Upper lobe of right lung (tissue), 1 donor: ENCODE measurements around the gene TIMM44. TPM values are rescaled to one million over a fixed set of nuclear protein-coding genes. Genes with fewer than 3 reads are reported as not detected.

Source experiments
- ATAC-seq: fragments of 200-7000 bp; cut with Tn5 transposase; one replicate; pipeline ENCODE4 v1.9.1; 2020; ENCODE audit warnings: mild to moderate bottlenecking, moderate library complexity
- DNase-seq: peaks from one replicate; pipeline ENCODE4 v3.0.0-alpha.2; 2020
- H3K27ac ChIP-seq: fragments of 200-600 bp; one replicate; pipeline ENCODE4 v1.8.0; 2022
- H3K27me3 ChIP-seq: fragments of 200-600 bp; one replicate; pipeline ENCODE4 v1.8.0; 2022; ENCODE audit warnings: mild to moderate bottlenecking
- H3K36me3 ChIP-seq: fragments of 200-600 bp; one replicate; pipeline ENCODE4 v1.8.0; 2022
- H3K4me1 ChIP-seq: fragments of 200-600 bp; one replicate; pipeline ENCODE4 v1.8.0; 2022
- H3K4me3 ChIP-seq: fragments of 200-600 bp; one replicate; pipeline ENCODE4 v1.8.0; 2022; ENCODE audit warnings: mild to moderate bottlenecking
- H3K9me3 ChIP-seq: fragments of 200-600 bp; one replicate; pipeline ENCODE4 v1.8.0; 2022
- CTCF ChIP-seq: fragments of 200-600 bp; IDR thresholded peaks from one replicate; pipeline ENCODE4 v1.8.0; 2022; ENCODE audit warnings: antibody characterized with exemption
- intact Hi-C: fragments of 100-400 bp; cut with DNase I; formaldehyde crosslinking; loops from one replicate; pipeline ENCODE4 v1.11.0; 2022
- total RNA-seq: library from RNA; stranded (reverse); fragmentation: NEBNext Ultra II Directional; extraction: Animal tissue kit (Norgen Biotek cat#: 25700); gene quantifications from one replicate; pipeline ENCODE4 v1.2.1, GENCODE V29; 2021
- donor health status: DM: no; HTN: yes; CAD: no; lungs with severe emphysema.

The TIMM44 gene
- total RNA-seq, 1 donor from 2014 or later, result 49.8 TPM

- Histone ChIP-seq H3K4me1 (peaks cover 5% of the 10 kb centered on the region), H3K36me3 (no peaks in the 10 kb centered on the region), H3K4me3 (no peak overlapping the region), H3K9me3 (no peaks in the 10 kb centered on the region), H3K27me3 (no peaks in the 10 kb centered on the region), H3K27ac (no peak overlapping the region)
- no peak for TF ChIP-seq CTCF
- peak; percentile 81 for ATAC-seq
- intact Hi-C loops, result no loop called here
- DNase-seq, result no peak
These were observed 9.6 kb upstream of the TIMM44 start for GRCh38 chr19:7953060-7953459.

- no peak for ATAC-seq
- H3K27ac ChIP-seq, result no peak overlapping the region
- H3K27me3 ChIP-seq, result no peaks in the 10 kb centered on the region
- H3K4me1 ChIP-seq, result peaks cover 8% of the 10 kb centered on the region
- DNase-seq, result no peak
- H3K9me3 ChIP-seq, result no peaks in the 10 kb centered on the region
- intact Hi-C loops, result loop anchor here (10.0 kb wide), 1 partner anchor 307 kb away; no protein-coding TSS in a partner anchor
- no peak for TF ChIP-seq CTCF
- H3K4me3 ChIP-seq, result no peak overlapping the region
- no peaks in the 10 kb centered on the region for H3K36me3 ChIP-seq
These were observed 4.5 kb upstream of the TIMM44 start for GRCh38 chr19:7947939-7948338.

GRCh38 chr19:7944177-7944761 lies 803 bp upstream of the TIMM44 start:
- Histone ChIP-seq H3K9me3 (no peaks in the 10 kb centered on the region), H3K4me3 (peak overlapping the region; percentile 92), H3K4me1 (peaks cover 12% of the 10 kb centered on the region), H3K27me3 (no peaks in the 10 kb centered on the region), H3K27ac (peak overlapping the region; percentile 88), H3K36me3 (peaks cover 16% of the 10 kb centered on the region)
- peak; percentile 82 for TF ChIP-seq CTCF
- ATAC-seq (peak; percentile 66), DNase-seq (peak; percentile 87)
- intact Hi-C loops, result loop anchor here (10.0 kb wide), 1 partner anchor 311 kb away; no protein-coding TSS in a partner anchor

GRCh38 chr19:7942981-7943443 lies 454 bp downstream of the TIMM44 start:
- no peaks in the 10 kb centered on the region for H3K27me3 ChIP-seq
- peak overlapping the region; percentile 98 for H3K27ac ChIP-seq
- TF ChIP-seq CTCF, result no peak
- peaks cover 12% of the 10 kb centered on the region for H3K4me1 ChIP-seq
- DNase-seq (no peak), ATAC-seq (no peak)
- no peaks in the 10 kb centered on the region for H3K9me3 ChIP-seq
- peaks cover 26% of the 10 kb centered on the region for H3K36me3 ChIP-seq
- H3K4me3 ChIP-seq, result peak overlapping the region; percentile 92
- intact Hi-C loops, result loop anchor here (10.0 kb wide), 1 partner anchor 312 kb away; no protein-coding TSS in a partner anchor

GRCh38 chr19:7941895-7942596 lies 1.4 kb downstream of the TIMM44 start:
- Histone ChIP-seq H3K27ac (no peak overlapping the region), H3K9me3 (no peaks in the 10 kb centered on the region), H3K36me3 (peaks cover 36% of the 10 kb centered on the region), H3K4me3 (no peak overlapping the region), H3K4me1 (peaks cover 12% of the 10 kb centered on the region), H3K27me3 (no peaks in the 10 kb centered on the region)
- intact Hi-C loops, result loop anchor here (10.0 kb wide), 1 partner anchor 313 kb away; no protein-coding TSS in a partner anchor
- ATAC-seq (no peak), DNase-seq (no peak)
- TF ChIP-seq CTCF, result no peak
